ENCODE measurements around the gene KCND3.

KCND3 gene

GRCh38 chr1:111911776-111912515 is 77.5 kb downstream of the KCND3 start:
- no peak for DNase-seq (ENCODE audit: low read depth)

GRCh38 chr1:111911061-111911460 is 78.4 kb downstream of the KCND3 start:
- DNase-seq (ENCODE audit: low read depth): no peak

GRCh38 chr1:111909030-111909429 is 80.4 kb downstream of the KCND3 start:
- DNase-seq (ENCODE audit: low read depth): no peak

GRCh38 chr1:111908011-111908621 is 81.4 kb downstream of the KCND3 start:
- no peak for DNase-seq (ENCODE audit: low read depth)

GRCh38 chr1:111907321-111907720 is 82.1 kb downstream of the KCND3 start:
- DNase-seq (ENCODE audit: low read depth): no peak

GRCh38 chr1:111906816-111907215 is 82.7 kb downstream of the KCND3 start:
- no peak for DNase-seq (ENCODE audit: low read depth)

GRCh38 chr1:111906111-111906510 is 83.4 kb downstream of the KCND3 start:
- DNase-seq (ENCODE audit: low read depth): no peak

- DNase-seq (ENCODE audit: low read depth): no peak
Observed at GRCh38 chr1:111904478-111905218, 84.8 kb downstream of the KCND3 start.

- no peak for DNase-seq (ENCODE audit: low read depth)
Observed at GRCh38 chr1:111903871-111904449, 85.5 kb downstream of the KCND3 start.

GRCh38 chr1:111903148-111903870 is 86.2 kb downstream of the KCND3 start:
- DNase-seq (ENCODE audit: low read depth): no peak

- no peak for DNase-seq (ENCODE audit: low read depth)
Observed at GRCh38 chr1:111895469-111895868, 94.0 kb downstream of the KCND3 start.

GRCh38 chr1:111895017-111895416 is 94.5 kb downstream of the KCND3 start:
- no peak for DNase-seq (ENCODE audit: low read depth)

GRCh38 chr1:111894497-111894896 is 95.0 kb downstream of the KCND3 start:
- DNase-seq (ENCODE audit: low read depth): no peak

GRCh38 chr1:111891566-111891965 is 97.9 kb downstream of the KCND3 start:
- no peak for DNase-seq (ENCODE audit: low read depth)

GRCh38 chr1:111888740-111889376 is 100.6 kb downstream of the KCND3 start:
- DNase-seq (ENCODE audit: low read depth): no peak

- DNase-seq (ENCODE audit: low read depth): no peak
Observed at GRCh38 chr1:111887875-111888274, 101.6 kb downstream of the KCND3 start.

GRCh38 chr1:111887385-111887784 is 102.1 kb downstream of the KCND3 start:
- no peak for DNase-seq (ENCODE audit: low read depth)

GRCh38 chr1:111886741-111887140 is 102.7 kb downstream of the KCND3 start:
- no peak for DNase-seq (ENCODE audit: low read depth)

- no peak for DNase-seq (ENCODE audit: low read depth)
Observed at GRCh38 chr1:111884772-111885443, 104.6 kb downstream of the KCND3 start.

GRCh38 chr1:111882986-111883560 is 106.4 kb downstream of the KCND3 start:
- DNase-seq (ENCODE audit: low read depth): no peak

- DNase-seq (ENCODE audit: low read depth): no peak
Observed at GRCh38 chr1:111882559-111882958, 106.9 kb downstream of the KCND3 start.
